Measurements from ENCODE around the gene SCN1B. TPM values are rescaled to one million over a fixed set of nuclear protein-coding genes. Genes with fewer than 3 reads are reported as not detected.

SCN1B gene
- total and polyA plus RNA-seq, 3 donors from 2014 or later, result 3.5 to 7.5 (median 6.6) TPM

- no peak for DNase-seq
- H3K9me3 ChIP-seq, result no peaks in the 10 kb centered on the region
- intact Hi-C loops (cut with DNase I; ENCODE audit: low total_unique reads), result no loop called here
- H3K36me3 ChIP-seq (ENCODE audit: low read depth, missing control alignments), result no peaks in the 10 kb centered on the region
- no peak overlapping the region for H3K4me3 ChIP-seq
- H3K27me3 ChIP-seq, result no peaks in the 10 kb centered on the region
- TF ChIP-seq CTCF (IDR thresholded peaks at IDR 0.05) (no peak), POLR2A (IDR thresholded peaks at IDR 0.05) (no peak)
- 90 to 93% methylated on average over 17 to 21 of the region's 21 CpGs for whole genome bisulfite sequencing, 2 donors
- H3K27ac ChIP-seq, result no peak overlapping the region
- no peaks in the 10 kb centered on the region for H3K4me1 ChIP-seq
Observed at GRCh38 chr19:35075202-35076025, 45.1 kb downstream of the SCN1B start.

- Histone ChIP-seq H3K9me3 (no peaks in the 10 kb centered on the region), H3K4me1 (no peaks in the 10 kb centered on the region), H3K36me3 (ENCODE audit: low read depth, missing control alignments) (no peaks in the 10 kb centered on the region), H3K27ac (no peak overlapping the region), H3K27me3 (no peaks in the 10 kb centered on the region), H3K4me3 (no peak overlapping the region)
- WGBS, 2 donors, result 93 to 100% methylated on average over 3 to 6 of the region's 6 CpGs
- intact Hi-C loops (cut with DNase I; ENCODE audit: low total_unique reads), result no loop called here
- TF ChIP-seq CTCF (IDR thresholded peaks at IDR 0.05) (no peak), POLR2A (IDR thresholded peaks at IDR 0.05) (no peak)
- DNase-seq, result no peak
Observed at GRCh38 chr19:35076026-35076370, 45.7 kb downstream of the SCN1B start.

GRCh38 chr19:35076657-35077056, 46.4 kb downstream of the SCN1B start:
- H3K9me3 ChIP-seq, result no peaks in the 10 kb centered on the region
- no peak for DNase-seq
- intact Hi-C loops (cut with DNase I; ENCODE audit: low total_unique reads), result no loop called here
- H3K4me1 ChIP-seq, result no peaks in the 10 kb centered on the region
- H3K4me3 ChIP-seq, result no peak overlapping the region
- 80 to 93% methylated on average over 1 to 8 of the region's 8 CpGs for WGBS, 2 donors
- H3K27me3 ChIP-seq, result no peaks in the 10 kb centered on the region
- no peak for TF ChIP-seq CTCF (IDR thresholded peaks at IDR 0.05)
- no peak for TF ChIP-seq POLR2A (IDR thresholded peaks at IDR 0.05)
- no peaks in the 10 kb centered on the region for H3K36me3 ChIP-seq (ENCODE audit: low read depth, missing control alignments)
- H3K27ac ChIP-seq, result no peak overlapping the region

- H3K4me1 ChIP-seq, result no peaks in the 10 kb centered on the region
- intact Hi-C loops (cut with DNase I; ENCODE audit: low total_unique reads), result no loop called here
- no peak for TF ChIP-seq POLR2A (IDR thresholded peaks at IDR 0.05)
- TF ChIP-seq CTCF (IDR thresholded peaks at IDR 0.05), result no peak
- no peaks in the 10 kb centered on the region for H3K27me3 ChIP-seq
- no peak overlapping the region for H3K27ac ChIP-seq
- WGBS, 2 donors, result 93 to 95% methylated on average over 17 of the region's 17 CpGs
- no peaks in the 10 kb centered on the region for H3K9me3 ChIP-seq
- no peak for DNase-seq
- no peaks in the 10 kb centered on the region for H3K36me3 ChIP-seq (ENCODE audit: low read depth, missing control alignments)
- H3K4me3 ChIP-seq, result no peak overlapping the region
Observed at GRCh38 chr19:35077411-35078223, 47.3 kb downstream of the SCN1B start.
